Measurements from ENCODE around the gene NKD1. TPM values are rescaled to one million over a fixed set of nuclear protein-coding genes. Genes with fewer than 3 reads are reported as not detected.

NKD1 gene
- total RNA-seq, 2 experiments from 2014 or later = 0.91 to 1.1 TPM

DNA sequence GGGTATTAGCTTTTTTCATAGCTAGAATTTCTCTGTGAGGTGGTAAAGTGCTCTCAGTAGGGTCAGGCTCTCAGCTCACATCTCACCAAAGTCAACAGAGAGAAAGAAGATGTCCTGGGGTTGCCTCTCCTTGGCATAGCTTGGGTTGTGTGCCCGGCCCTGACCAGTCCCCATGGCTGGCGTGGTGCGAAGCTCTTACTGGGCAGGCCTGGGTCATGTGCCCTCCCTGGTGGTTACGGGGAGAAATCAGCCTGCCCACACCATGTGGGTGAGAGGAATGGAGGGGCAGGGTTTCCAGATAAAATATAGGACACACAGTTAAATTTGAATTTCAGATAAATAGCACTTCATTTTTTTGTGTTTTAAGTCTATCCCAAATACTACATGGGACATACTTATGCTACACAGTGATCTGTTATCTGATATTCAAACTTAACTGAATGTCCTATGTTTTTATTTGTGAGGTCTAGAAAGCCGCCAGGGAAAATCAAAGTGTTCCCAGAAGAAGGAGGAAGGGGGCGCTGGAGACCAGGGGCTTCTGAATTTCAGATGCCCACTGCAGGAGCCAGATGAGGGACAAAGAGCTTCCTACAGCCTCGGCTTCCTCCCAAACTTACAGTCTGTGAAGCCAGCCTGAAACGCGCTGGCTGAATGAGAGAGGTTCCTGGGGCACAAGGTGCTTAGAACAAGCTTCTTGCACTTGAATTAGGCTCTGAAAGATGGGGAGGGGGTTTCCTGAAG, 45.4 kb downstream of the NKD1 start:
- H3K36me3 Mint-ChIP-seq = no peaks in the 10 kb centered on the region
- peaks cover 13% of the 10 kb centered on the region for H3K4me1 Mint-ChIP-seq
- H3K9me3 Mint-ChIP-seq = no peaks in the 10 kb centered on the region
- H3K4me3 Mint-ChIP-seq = no peak overlapping the region
- DNase-seq (no peak), ATAC-seq (ENCODE audit: low read depth) (no peak)
- H3K27me3 Mint-ChIP-seq = no peaks in the 10 kb centered on the region
- POLR2A ChIA-PET = no interaction called here
- H3K27ac Mint-ChIP-seq = no peak overlapping the region

- H3K27me3 Mint-ChIP-seq = no peaks in the 10 kb centered on the region
- peaks cover 3% of the 10 kb centered on the region for H3K4me1 Mint-ChIP-seq
- H3K36me3 Mint-ChIP-seq = no peaks in the 10 kb centered on the region
- POLR2A ChIA-PET = no interaction called here
- ATAC-seq (ENCODE audit: low read depth) = no peak
- H3K27ac Mint-ChIP-seq = no peak overlapping the region
- no peaks in the 10 kb centered on the region for H3K9me3 Mint-ChIP-seq
- H3K4me3 Mint-ChIP-seq = no peak overlapping the region
- no peak for DNase-seq
Observed at GRCh38 chr16:50594308-50595260, 46.4 kb downstream of the NKD1 start.

- H3K27ac Mint-ChIP-seq = no peak overlapping the region
- peaks cover 2% of the 10 kb centered on the region for H3K4me1 Mint-ChIP-seq
- no peaks in the 10 kb centered on the region for H3K27me3 Mint-ChIP-seq
- DNase-seq (no peak), ATAC-seq (ENCODE audit: low read depth) (peak; percentile 53)
- POLR2A ChIA-PET = no interaction called here
- H3K36me3 Mint-ChIP-seq = no peaks in the 10 kb centered on the region
- no peak overlapping the region for H3K4me3 Mint-ChIP-seq
- no peaks in the 10 kb centered on the region for H3K9me3 Mint-ChIP-seq
Observed at GRCh38 chr16:50595859-50596258, 47.7 kb downstream of the NKD1 start.

- no peak overlapping the region for H3K4me3 Mint-ChIP-seq
- no peak overlapping the region for H3K27ac Mint-ChIP-seq
- peaks cover 2% of the 10 kb centered on the region for H3K4me1 Mint-ChIP-seq
Observed at GRCh38 chr16:50596762-50597450, 48.7 kb downstream of the NKD1 start.

DNA sequence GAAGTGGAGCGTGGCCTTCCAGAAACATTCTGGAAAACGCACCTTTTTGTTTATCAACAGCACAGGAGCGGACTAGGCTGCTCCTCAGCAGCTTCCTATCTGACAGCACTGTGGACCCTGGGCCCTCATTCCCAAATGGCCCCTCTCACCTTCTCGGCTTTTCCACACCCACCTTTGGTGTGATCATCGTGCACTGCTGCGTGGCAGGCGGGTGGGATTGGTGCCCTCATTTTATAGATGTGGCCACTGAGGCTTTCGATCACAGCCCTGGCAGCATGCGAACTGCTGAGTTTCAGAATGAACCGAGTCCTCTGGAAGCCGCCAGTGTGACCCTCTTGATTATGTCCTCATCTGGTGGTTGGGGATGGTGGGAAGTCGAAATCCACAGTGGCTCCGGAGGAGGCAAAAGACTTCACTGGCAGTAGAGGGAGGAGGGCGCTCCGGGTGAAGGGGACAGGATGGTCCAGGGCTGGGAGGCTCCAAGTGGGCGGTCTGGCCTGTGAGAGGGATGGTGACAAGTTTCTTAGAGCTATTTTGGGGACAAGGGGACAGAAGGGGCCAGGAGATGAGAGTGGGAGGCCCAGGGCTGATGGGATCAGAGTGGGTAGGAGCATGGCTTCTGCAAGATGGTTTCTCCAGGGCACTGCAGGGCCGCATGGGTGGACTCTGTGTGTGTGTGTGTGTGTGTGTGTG, 49.5 kb downstream of the NKD1 start:
- no peak for ATAC-seq (ENCODE audit: low read depth)
- H3K27ac Mint-ChIP-seq = no peak overlapping the region
- no peak for DNase-seq
- no peak overlapping the region for H3K4me3 Mint-ChIP-seq
- H3K9me3 Mint-ChIP-seq = no peaks in the 10 kb centered on the region
- H3K27me3 Mint-ChIP-seq = no peaks in the 10 kb centered on the region
- POLR2A ChIA-PET = no interaction called here
- H3K4me1 Mint-ChIP-seq = peaks cover 5% of the 10 kb centered on the region
- H3K36me3 Mint-ChIP-seq = no peaks in the 10 kb centered on the region

More at GRCh38 chr16:50596762-50597450, 48.7 kb downstream of the NKD1 start:
- H3K27me3 Mint-ChIP-seq = no peaks in the 10 kb centered on the region
- no peak for DNase-seq
- ATAC-seq (ENCODE audit: low read depth) = no peak
- no peaks in the 10 kb centered on the region for H3K36me3 Mint-ChIP-seq
- POLR2A ChIA-PET = no interaction called here
- no peaks in the 10 kb centered on the region for H3K9me3 Mint-ChIP-seq

- Mint-ChIP-seq H3K27me3 (no peaks in the 10 kb centered on the region), H3K9me3 (no peaks in the 10 kb centered on the region), H3K4me1 (peaks cover 9% of the 10 kb centered on the region), H3K4me3 (no peak overlapping the region), H3K27ac (no peak overlapping the region), H3K36me3 (no peaks in the 10 kb centered on the region)
- POLR2A ChIA-PET = no interaction called here
- no peak for ATAC-seq (ENCODE audit: low read depth)
- DNase-seq = no peak
Observed at GRCh38 chr16:50598256-50598894, 50.2 kb downstream of the NKD1 start.

- POLR2A ChIA-PET = no interaction called here
- no peak overlapping the region for H3K27ac Mint-ChIP-seq
- no peaks in the 10 kb centered on the region for H3K9me3 Mint-ChIP-seq
- H3K36me3 Mint-ChIP-seq = no peaks in the 10 kb centered on the region
- H3K4me3 Mint-ChIP-seq = no peak overlapping the region
- no peaks in the 10 kb centered on the region for H3K27me3 Mint-ChIP-seq
- peaks cover 11% of the 10 kb centered on the region for H3K4me1 Mint-ChIP-seq
- DNase-seq (no peak), ATAC-seq (ENCODE audit: low read depth) (no peak)
Observed at GRCh38 chr16:50598936-50599361, 50.8 kb downstream of the NKD1 start.

- Mint-ChIP-seq H3K4me1 (peaks cover 11% of the 10 kb centered on the region), H3K4me3 (no peak overlapping the region), H3K27ac (no peak overlapping the region), H3K36me3 (no peaks in the 10 kb centered on the region), H3K9me3 (no peaks in the 10 kb centered on the region), H3K27me3 (no peaks in the 10 kb centered on the region)
- DNase-seq (no peak), ATAC-seq (ENCODE audit: low read depth) (no peak)
- POLR2A ChIA-PET = no interaction called here
Observed at GRCh38 chr16:50599494-50599893, 51.3 kb downstream of the NKD1 start.

GRCh38 chr16:50600582-50601283, 52.5 kb downstream of the NKD1 start:
- H3K9me3 Mint-ChIP-seq = no peaks in the 10 kb centered on the region
- ATAC-seq (ENCODE audit: low read depth) = no peak
- H3K27me3 Mint-ChIP-seq = no peaks in the 10 kb centered on the region
- H3K4me3 Mint-ChIP-seq = no peak overlapping the region
- no peak for DNase-seq
- no peak overlapping the region for H3K27ac Mint-ChIP-seq
- POLR2A ChIA-PET = no interaction called here
- H3K36me3 Mint-ChIP-seq = no peaks in the 10 kb centered on the region
- H3K4me1 Mint-ChIP-seq = peaks cover 10% of the 10 kb centered on the region

DNA sequence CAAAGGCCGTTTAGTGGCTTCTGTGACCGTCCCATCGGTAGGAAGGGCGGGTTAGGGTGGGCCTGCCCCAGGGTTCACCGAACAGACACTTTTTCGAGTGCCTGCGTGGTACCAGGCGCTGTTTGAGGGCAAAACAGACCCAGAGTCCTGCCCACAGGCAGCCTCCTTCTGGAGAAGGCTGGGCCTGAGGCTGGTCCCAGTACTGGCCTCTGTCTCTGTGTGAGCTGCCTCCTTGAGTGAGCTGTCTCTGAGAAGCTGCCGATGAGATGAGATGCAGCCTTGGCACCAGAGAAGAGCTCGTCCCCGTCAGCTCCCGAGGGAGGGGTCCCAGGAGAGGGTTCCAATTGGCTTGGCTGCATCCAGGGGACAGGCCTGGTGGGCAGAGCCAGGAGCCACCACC, 53.1 kb downstream of the NKD1 start:
- peaks cover 9% of the 10 kb centered on the region for H3K4me1 Mint-ChIP-seq
- H3K27ac Mint-ChIP-seq = no peak overlapping the region
- POLR2A ChIA-PET = no interaction called here
- no peak overlapping the region for H3K4me3 Mint-ChIP-seq
- ATAC-seq (ENCODE audit: low read depth) = no peak
- H3K36me3 Mint-ChIP-seq = no peaks in the 10 kb centered on the region
- H3K9me3 Mint-ChIP-seq = no peaks in the 10 kb centered on the region
- no peak for DNase-seq
- H3K27me3 Mint-ChIP-seq = no peaks in the 10 kb centered on the region

GRCh38 chr16:50602126-50602525, 53.9 kb downstream of the NKD1 start:
- DNase-seq (no peak), ATAC-seq (ENCODE audit: low read depth) (no peak)
- H3K36me3 Mint-ChIP-seq = no peaks in the 10 kb centered on the region
- H3K27me3 Mint-ChIP-seq = no peaks in the 10 kb centered on the region
- POLR2A ChIA-PET = no interaction called here
- no peaks in the 10 kb centered on the region for H3K9me3 Mint-ChIP-seq
- H3K4me1 Mint-ChIP-seq = peaks cover 9% of the 10 kb centered on the region
- no peak overlapping the region for H3K27ac Mint-ChIP-seq
- no peak overlapping the region for H3K4me3 Mint-ChIP-seq

DNA sequence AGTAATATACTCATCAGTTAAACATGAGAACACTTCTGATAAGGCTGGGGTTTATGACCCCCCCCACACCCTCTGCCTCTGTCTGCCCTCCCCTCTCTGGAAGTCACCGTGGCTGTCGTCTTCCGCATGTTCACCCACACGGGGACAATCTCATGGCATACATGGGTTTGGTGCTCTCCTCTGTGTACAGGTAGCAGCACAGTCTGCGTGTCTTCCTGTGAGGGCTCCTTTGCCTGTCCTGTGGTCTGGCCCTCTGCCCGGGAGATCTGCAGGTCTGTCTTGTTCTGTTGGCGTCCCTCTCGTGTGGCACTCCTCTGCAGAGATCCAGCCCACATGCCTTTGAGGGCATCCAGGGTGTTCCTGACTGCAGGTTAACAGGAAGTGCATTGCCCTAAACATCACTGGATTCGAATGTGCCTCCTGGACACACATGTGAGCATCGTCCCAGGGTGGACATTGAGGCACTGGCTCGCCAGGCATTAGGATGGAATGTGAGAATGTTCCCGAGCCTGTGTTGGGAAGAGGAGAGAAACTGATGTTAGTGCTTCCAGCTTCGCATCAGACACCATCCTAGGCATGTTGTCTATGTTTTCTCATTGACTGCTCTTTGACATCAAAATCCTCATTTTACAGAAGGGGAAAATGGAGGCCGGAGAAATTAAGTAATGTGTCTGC, 54.5 kb downstream of the NKD1 start:
- H3K36me3 Mint-ChIP-seq = no peaks in the 10 kb centered on the region
- no peaks in the 10 kb centered on the region for H3K9me3 Mint-ChIP-seq
- no peak overlapping the region for H3K27ac Mint-ChIP-seq
- H3K4me3 Mint-ChIP-seq = no peak overlapping the region
- peaks cover 9% of the 10 kb centered on the region for H3K4me1 Mint-ChIP-seq
- ATAC-seq (ENCODE audit: low read depth) (peak; percentile 50), DNase-seq (no peak)
- POLR2A ChIA-PET = no interaction called here
- H3K27me3 Mint-ChIP-seq = no peaks in the 10 kb centered on the region
